ENCODE data around the gene RHOXF1.

RHOXF1 gene

DNA sequence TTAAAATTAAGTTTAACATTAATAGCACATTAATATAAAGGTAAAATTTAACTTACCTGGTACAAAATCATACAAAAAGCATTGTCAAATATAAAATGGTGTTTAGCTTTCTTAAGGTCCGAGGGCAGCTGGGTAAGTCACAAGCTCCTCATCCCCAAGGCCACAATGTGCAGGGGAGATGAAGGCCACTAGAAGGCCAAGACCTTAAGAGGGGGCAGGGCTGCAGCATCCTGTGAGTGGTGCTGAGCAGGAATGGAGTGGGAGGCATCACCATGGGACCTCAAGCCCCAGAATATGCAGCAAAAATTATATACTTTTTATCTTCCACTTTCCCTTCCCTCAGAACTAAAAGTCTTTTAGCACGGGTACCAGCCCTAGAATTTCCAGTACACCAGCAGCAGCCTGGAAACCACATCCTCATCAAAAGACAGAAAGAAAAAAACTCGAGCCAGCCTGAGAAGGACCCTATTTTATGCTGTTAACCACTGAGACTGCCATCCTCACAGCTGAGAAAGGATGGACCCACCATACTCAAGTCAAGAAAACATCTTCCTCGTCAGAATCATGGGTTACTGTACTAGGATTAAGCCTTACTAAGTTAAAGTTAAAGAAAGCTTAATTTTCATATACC lies 29.7 kb upstream of the RHOXF1 start:
- Histone ChIP-seq H3K4me3 (ENCODE audit: low read depth, low read length) (no peak overlapping the region), H3K9ac (no peak overlapping the region), H3K4me1 (no peaks in the 10 kb centered on the region), H2AFZ (no peak overlapping the region), H3K27me3 (ENCODE audit: control insufficient read depth, insufficient read depth, low read length) (no peaks in the 10 kb centered on the region), H3K4me2 (ENCODE audit: low read length) (no peak overlapping the region), H3K79me2 (no peaks in the 10 kb centered on the region), H3K9me3 (ENCODE audit: control insufficient read depth, low read length) (no peaks in the 10 kb centered on the region), H3K27ac (no peak overlapping the region), H3K36me3 (ENCODE audit: control insufficient read depth, insufficient read depth, low read length) (no peaks in the 10 kb centered on the region)
- TF ChIP-seq, protein P1, sequence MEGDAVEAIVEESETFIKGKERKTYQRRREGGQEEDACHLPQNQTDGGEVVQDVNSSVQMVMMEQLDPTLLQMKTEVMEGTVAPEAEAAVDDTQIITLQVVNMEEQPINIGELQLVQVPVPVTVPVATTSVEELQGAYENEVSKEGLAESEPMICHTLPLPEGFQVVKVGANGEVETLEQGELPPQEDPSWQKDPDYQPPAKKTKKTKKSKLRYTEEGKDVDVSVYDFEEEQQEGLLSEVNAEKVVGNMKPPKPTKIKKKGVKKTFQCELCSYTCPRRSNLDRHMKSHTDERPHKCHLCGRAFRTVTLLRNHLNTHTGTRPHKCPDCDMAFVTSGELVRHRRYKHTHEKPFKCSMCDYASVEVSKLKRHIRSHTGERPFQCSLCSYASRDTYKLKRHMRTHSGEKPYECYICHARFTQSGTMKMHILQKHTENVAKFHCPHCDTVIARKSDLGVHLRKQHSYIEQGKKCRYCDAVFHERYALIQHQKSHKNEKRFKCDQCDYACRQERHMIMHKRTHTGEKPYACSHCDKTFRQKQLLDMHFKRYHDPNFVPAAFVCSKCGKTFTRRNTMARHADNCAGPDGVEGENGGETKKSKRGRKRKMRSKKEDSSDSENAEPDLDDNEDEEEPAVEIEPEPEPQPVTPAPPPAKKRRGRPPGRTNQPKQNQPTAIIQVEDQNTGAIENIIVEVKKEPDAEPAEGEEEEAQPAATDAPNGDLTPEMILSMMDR (IDR thresholded peaks at IDR 0.05), result no peak

DNA sequence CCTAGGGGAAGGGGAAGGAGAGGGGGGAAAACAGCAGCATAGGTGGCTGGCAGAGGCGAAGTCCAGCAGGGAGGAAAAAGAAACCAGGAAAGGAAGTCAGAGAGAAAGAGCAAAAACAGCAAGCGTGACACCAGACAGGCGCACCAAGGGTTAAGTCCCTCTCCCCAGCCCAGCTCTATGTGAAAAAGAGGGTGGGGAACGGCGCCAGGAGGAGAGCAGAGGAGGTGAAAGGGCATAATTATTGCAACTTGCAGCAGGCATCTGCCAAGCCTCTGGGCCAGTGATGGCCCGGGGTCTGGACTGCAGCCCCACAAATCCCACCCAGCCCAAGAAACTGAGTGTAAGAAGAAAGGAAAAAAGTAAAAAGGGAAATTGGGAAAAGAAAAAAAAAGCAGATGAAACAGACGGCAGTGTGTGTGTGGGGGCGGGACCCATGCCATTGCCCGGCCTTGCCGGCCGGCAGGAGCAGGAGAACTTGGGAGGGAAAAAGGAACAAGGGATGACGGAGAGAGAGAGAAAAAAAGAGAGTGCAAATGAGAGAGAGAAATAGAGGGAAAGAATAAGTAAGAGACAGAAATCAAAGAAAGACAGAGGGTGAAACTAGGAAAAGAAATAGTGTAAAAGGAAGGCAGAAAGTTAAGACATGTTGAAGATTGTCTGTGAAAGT lies 28.6 kb upstream of the RHOXF1 start:
- Histone ChIP-seq H3K4me2 (ENCODE audit: low read length) (no peak overlapping the region), H3K36me3 (ENCODE audit: control insufficient read depth, insufficient read depth, low read length) (no peaks in the 10 kb centered on the region), H2AFZ (no peak overlapping the region), H3K4me1 (no peaks in the 10 kb centered on the region), H3K79me2 (no peaks in the 10 kb centered on the region), H3K9me3 (ENCODE audit: control insufficient read depth, low read length) (no peaks in the 10 kb centered on the region), H3K9ac (no peak overlapping the region), H3K27me3 (ENCODE audit: control insufficient read depth, insufficient read depth, low read length) (no peaks in the 10 kb centered on the region), H3K27ac (no peak overlapping the region), H3K4me3 (ENCODE audit: low read depth, low read length) (no peak overlapping the region)
- TF ChIP-seq, protein P1 (IDR thresholded peaks at IDR 0.05), result no peak

DNA sequence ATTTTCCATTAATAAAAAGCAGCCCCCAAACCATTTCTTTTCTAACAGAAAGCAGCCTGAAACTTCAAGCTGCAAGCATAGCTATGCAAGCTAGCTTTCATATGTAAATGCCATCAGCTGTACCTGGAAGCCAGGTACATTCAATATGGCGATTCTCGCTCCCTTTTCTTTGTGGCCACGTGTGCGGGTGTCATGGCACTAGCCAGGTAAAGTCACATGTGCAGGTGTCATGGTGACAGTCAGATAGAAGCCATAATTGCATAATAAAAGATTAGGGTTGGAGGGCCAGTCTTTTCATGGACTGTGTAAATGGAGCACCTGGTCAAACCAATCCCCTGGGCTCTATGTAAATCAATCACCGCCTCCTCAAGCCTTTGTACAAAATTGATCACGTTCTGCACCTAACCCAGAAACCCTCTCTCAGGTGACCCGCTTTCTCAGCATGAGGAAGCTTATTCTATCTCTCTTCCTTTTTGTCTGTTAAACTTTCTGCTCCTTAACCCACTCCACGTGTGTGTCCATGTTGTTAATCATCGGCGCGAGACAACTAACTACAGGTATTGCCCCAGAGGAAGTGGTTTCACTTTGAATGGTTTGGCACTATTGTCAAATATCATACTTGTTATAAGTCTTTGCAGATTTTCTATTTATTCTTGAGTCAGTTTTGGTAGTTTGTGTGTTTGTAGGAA lies 24.7 kb upstream of the RHOXF1 start:
- no peaks in the 10 kb centered on the region for H3K36me3 ChIP-seq (ENCODE audit: control insufficient read depth, insufficient read depth, low read length)
- H3K27me3 ChIP-seq (ENCODE audit: control insufficient read depth, insufficient read depth, low read length), result no peaks in the 10 kb centered on the region
- H3K9me3 ChIP-seq (ENCODE audit: control insufficient read depth, low read length), result no peaks in the 10 kb centered on the region
- TF ChIP-seq, protein P1 (IDR thresholded peaks at IDR 0.05), result no peak
- H2AFZ ChIP-seq, result no peak overlapping the region
- H3K79me2 ChIP-seq, result no peaks in the 10 kb centered on the region
- no peak overlapping the region for H3K27ac ChIP-seq
- no peak overlapping the region for H3K4me2 ChIP-seq (ENCODE audit: low read length)
- H3K4me3 ChIP-seq (ENCODE audit: low read depth, low read length), result no peak overlapping the region
- no peaks in the 10 kb centered on the region for H3K4me1 ChIP-seq
- H3K9ac ChIP-seq, result no peak overlapping the region

DNA sequence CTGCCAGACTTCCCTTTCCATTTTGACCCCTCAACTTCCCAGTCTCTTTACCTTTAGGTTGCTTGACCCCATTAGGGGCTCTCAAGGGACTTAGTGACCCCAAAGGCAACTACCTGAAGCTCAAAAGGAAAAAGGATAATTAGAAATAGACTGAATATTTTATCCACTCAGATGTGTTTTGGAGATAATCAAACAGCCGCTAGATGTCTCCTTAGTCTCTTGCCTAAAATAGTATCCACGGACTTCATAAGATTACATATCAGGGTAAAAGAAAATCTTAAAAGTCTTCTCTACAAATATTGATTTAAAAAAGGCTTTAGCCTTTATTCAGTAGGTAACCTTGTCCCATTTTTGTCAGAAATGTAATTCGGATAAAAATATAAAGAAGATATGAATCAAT lies 21.7 kb upstream of the RHOXF1 start:
- H3K79me2 ChIP-seq, result no peaks in the 10 kb centered on the region
- no peak overlapping the region for H2AFZ ChIP-seq
- H3K9me3 ChIP-seq (ENCODE audit: control insufficient read depth, low read length), result no peaks in the 10 kb centered on the region
- H3K27me3 ChIP-seq (ENCODE audit: control insufficient read depth, insufficient read depth, low read length), result no peaks in the 10 kb centered on the region
- H3K36me3 ChIP-seq (ENCODE audit: control insufficient read depth, insufficient read depth, low read length), result no peaks in the 10 kb centered on the region
- no peaks in the 10 kb centered on the region for H3K4me1 ChIP-seq
- no peak overlapping the region for H3K4me3 ChIP-seq (ENCODE audit: low read depth, low read length)
- H3K27ac ChIP-seq, result no peak overlapping the region
- no peak overlapping the region for H3K9ac ChIP-seq
- H3K4me2 ChIP-seq (ENCODE audit: low read length), result no peak overlapping the region
- TF ChIP-seq, protein P1 (IDR thresholded peaks at IDR 0.05), result no peak
